GM20431 (cell line): ENCODE data around the gene B3GALT6.

Source experiments
- in situ Hi-C: fragments of 300-500 bp; cut with MseI, MboI; formaldehyde crosslinking; loops from one replicate; pipeline ENCODE4 v1.15.0; 2020; ENCODE audit warnings: low sequenced_read_pairs; ENCODE audit not compliant: unreplicated experiment

Gene B3GALT6

GRCh38 chr1:1259540-1259939, 27.5 kb downstream of the B3GALT6 start:
- in situ Hi-C loops: no loop called here

- in situ Hi-C loops: no loop called here
Measured at GRCh38 chr1:1259951-1260600, 28.0 kb downstream of the B3GALT6 start.

GRCh38 chr1:1260843-1261560, 29.0 kb downstream of the B3GALT6 start:
- in situ Hi-C loops: no loop called here

DNA sequence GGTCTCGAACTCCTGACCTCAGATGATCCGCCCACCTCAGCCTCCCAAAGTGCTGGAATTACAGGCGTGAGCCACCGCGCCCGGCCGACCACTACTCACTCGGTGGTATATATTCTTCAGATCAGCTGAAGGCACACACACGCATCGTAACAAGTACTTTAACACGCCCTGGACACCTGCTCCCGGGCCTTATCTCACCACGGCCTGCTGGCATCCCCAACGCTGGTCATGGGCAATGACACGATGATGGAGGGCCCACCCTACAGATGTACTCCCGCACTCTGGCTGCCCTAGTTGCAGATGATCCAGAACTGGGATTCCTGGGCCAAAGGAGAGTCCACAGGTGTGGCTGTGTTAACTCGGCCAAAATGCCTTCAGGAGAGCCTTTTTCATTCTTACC, 30.0 kb downstream of the B3GALT6 start:
- in situ Hi-C loops: no loop called here

DNA sequence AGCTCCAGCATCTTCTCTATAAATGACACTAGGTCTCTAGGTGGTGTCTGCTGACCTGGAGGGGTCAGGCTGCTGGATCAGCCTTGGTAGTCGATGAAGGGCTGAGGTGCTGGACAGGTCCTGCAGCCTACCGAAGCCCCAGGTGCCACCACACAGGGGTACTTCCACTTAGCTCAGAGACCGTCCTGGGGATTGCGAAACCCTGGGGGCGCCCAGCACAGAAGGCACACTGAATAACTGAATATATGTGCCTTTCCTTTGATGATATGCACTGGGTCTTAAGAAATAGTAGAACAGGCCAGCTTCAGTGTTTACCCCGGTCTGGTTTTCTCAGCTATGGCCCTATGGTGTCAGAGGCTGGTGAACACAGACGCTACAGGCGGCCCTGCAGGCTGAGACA, 30.7 kb downstream of the B3GALT6 start:
- in situ Hi-C loops: no loop called here

GRCh38 chr1:1264026-1264425, 32.0 kb downstream of the B3GALT6 start:
- in situ Hi-C loops: no loop called here

DNA sequence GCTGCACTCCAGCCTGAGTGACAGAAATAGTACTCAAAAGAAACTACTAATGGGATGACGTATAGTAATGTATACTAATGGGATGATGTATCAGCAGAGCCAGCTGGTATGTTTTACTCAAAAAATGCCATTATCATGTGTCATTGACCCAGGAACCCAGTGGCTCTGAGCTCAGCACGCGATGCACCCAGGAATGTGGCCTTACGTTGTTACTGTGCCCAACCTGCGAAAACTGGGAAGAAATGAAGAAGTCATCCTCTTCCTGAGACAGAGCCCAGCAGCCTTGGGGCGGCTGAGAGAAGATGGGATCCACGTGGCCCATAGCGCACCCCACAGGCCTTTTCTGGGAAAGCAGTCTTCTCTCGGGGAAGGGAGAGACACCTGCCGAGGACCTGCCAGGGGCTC, 32.8 kb downstream of the B3GALT6 start:
- in situ Hi-C loops: no loop called here

DNA sequence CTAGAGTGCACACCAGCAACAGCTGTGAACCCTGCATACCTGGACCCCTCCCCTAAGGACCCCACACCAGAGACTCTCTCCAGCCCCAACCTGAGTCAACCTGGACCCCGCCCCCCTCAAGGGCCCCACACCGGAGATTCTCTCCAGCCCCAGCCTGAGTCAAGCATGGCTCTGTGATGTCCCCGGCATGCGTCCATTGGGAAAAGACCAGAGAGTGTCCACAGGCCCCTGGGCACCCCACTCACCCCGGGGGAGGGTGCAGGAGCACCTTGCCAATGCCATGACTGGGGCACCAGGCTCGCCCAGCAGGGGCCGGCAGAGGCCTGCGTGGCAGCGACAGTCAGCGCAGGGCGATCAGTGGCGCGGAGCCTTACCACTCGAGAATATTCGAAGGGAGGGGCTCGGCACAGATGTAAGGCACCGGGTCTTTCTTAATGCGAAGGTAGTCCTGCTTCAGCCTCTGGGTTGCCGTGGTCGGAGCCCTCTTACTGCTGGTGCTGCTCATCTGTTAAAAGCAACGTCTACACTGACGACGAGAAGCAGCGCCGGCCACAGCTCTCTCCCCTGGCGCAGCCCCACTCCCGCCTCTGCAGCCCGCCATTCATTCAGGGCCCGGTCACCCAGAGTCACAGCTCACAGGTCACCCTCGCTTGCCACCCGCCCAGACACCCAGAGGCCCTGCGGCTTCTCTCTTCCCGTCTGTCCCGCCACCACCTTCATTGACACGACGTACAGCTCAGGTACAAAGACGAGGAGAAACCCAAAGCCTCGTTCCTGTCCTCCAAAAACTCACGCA, 35.6 kb downstream of the B3GALT6 start:
- in situ Hi-C loops: no loop called here

DNA sequence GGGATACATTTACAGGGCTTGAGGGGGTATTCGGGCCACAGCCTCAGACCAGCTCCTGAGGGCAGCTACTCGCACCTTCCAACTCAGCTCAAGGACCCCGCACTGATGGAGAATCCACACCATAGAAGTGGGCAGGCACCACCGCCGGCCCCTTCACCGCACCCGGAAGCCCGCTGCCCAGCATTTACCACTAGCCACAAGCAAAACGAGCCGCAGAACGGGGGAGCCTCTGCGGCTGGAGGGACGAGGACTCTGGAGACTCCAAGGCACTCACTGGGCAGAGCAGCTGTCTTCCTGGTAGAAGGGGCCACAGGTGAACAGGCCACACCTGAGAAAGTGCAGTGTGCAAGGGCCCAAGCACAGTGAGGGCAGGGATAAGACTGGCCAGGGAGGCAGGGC, 36.2 kb downstream of the B3GALT6 start:
- in situ Hi-C loops: no loop called here

DNA sequence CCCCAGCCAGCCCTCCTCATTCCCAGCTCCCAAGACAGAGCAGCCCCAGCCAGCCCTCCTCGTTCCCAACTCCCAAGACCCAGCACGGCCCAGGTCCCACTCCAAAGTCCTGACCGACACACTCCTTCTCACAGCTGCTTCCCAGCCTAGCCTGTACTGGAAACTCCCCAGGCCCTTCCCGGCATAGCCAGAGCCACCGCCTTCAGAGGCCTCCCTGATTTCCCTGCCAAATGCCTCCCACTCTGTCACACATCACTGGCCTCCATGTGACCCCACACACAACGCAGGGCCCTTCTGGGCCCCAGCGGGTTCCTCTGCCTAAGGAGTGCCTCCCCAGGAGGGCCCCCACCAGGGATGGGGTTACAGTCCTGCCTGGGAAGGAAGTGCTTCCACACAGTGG, 38.8 kb downstream of the B3GALT6 start:
- in situ Hi-C loops: no loop called here

GRCh38 chr1:1272341-1273208, 40.5 kb downstream of the B3GALT6 start:
- in situ Hi-C loops: no loop called here

DNA sequence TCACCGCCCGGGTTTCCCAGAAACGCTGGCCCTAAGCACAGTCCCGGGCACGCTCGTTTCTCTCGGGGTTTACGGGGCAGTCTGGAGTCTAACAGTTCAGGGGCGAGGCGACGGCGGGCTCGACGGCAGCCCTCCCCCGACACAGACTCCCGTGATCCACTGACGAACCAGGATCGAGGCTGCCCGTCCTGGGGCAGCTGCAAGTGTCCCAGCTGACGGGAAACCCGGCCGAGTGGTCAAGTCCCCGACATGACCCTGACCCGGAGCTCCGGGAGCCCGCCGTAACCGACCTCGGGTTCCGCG, 41.1 kb downstream of the B3GALT6 start:
- in situ Hi-C loops: no loop called here

DNA sequence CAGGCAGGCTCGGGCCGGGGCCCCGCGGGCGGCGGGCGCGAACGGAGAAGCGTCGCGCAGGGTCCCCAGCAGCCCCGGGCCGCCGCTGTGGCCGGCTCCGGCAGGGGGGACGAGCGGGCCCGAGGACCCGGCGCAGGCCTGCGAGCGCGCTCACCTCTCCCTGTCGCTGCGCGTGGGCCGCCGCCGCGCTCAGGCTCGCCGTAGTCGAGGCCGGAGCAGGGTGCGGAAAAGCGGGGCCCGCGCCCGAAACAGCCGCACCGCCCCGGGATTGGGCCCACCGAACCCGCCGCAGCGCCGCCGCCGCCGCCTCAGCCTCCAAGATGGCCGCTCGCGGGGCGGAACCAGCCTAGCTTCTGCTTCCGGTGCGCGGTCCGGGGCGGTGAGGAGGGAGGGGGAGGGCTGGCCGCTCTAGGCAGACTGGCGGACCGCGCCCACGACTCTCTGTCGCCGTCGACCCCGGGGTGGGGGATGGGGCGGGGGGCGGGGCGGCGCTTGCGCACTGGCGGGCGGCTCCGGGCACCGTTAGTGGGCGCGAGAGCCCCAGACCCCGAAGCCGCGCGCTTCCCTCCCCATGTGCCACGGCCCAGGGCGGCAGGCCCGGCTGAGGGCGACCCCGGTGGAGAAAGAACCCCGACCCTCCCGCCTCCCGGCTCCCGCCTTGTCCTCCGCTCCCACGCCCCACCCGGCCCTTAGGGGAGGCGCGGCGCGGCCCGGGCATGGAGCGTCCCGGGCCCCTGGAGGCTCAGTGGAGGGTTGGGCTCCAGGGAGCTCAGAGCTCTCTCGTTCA, 41.7 kb downstream of the B3GALT6 start, which contains the start of gene UBE2J2:
UBE2J2 (minus strand) TSS at position 343 of the 787 bp plus-strand sequence. CDS start 5,862 bp downstream, outside the sequence.
- in situ Hi-C loops: no loop called here

DNA sequence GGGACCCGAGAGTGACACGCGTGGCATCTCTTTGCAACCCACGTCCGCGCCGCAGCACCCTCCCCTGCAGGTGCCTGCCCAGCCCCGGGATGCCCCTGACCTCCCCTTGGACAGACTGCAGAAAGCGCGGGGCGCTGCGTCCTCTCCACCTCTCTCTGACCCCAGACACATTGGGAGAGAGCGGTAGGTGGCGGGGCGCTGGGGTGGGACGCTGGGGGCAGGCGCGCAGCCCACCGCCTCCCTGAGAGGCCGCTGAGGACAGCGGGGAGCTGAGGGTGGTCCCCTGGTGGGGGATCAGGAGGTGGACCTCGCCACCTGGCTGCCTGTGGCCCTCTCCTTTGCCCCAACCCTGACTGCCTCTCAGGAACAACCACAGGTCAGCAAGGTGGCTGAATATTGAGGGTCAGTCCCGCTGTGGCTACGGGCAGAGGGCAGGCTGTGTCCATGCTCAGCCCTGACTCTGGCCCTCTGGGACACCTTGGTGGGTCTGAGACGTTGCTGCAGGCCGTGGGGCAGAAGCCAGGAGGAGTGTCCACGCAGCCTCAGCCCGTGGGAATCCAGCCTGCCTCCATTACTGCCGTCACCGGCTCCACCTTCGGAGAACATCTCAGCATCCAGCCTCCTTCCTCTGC, 42.4 kb downstream of the B3GALT6 start:
- in situ Hi-C loops: no loop called here

GRCh38 chr1:1274931-1275431, 42.9 kb downstream of the B3GALT6 start:
- in situ Hi-C loops: no loop called here

- in situ Hi-C loops: no loop called here
Measured at GRCh38 chr1:1275836-1276235, 43.8 kb downstream of the B3GALT6 start.

DNA sequence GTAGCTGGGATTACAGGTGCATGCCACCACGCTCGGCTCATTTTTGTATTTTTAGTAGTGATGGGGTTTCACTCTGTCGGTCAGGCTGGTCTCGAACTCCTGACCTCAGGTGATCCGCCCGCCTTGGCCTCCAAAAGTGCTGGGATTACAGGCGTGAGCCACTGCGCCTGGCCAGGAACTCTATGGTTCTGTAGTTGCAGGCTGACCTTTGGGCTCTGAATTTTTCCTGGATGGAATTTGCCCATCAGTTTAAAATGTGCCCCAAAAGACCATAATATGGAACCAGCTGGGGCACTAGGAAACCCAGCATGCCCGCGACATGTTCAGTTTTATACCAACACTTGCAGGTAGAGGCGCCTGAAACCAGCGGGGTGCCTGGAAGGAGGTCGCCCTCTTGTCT, 46.6 kb downstream of the B3GALT6 start:
- in situ Hi-C loops: no loop called here

DNA sequence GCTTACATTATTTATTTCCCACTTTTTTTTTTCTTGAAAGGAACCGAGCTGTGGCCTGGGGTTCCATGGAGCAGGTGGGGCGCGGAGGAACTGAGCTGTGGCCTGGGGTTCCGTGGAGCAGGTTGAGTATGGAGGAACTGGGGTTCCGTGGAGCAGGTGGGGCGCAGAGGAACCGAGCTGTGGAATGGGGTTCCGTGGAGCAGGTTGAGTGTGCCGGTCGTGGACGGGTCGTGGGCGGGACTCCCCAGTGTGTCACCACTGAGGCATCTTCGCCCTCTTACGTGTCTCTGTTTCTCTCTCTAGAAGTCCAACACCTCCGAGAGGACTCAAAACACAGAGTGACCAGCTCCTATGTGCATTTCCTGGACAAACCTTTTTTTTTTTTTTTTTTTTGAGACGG, 47.0 kb downstream of the B3GALT6 start:
- in situ Hi-C loops: no loop called here
